Measurements from ENCODE around the gene MAPT. TPM values are rescaled to one million over a fixed set of nuclear protein-coding genes. Genes with fewer than 3 reads are reported as not detected.

The MAPT gene
- total RNA-seq, 4 donors from 2014 or later = 70.3 to 120 (median 82.8) TPM

GRCh38 chr17:45980855-45981254, 86.5 kb downstream of the MAPT start:
- Histone ChIP-seq H3K36me3 (no peaks in the 10 kb centered on the region), H3K9me3 (no peaks in the 10 kb centered on the region), H3K27ac (no peak overlapping the region), H3K4me1 (peaks cover 20 to 21% of the 10 kb centered on the region in 2 donors), H3K27me3 (no peaks in the 10 kb centered on the region), H3K4me3 (no peak overlapping the region)
- TF ChIP-seq CTCF (IDR thresholded peaks at IDR 0.05 in 4 of 5, conservative IDR thresholded peaks at IDR 0.05 in 1 of 5) (no peak), POLR2A (IDR thresholded peaks at IDR 0.05) (no peak)
- DNase-seq = no peak
- ATAC-seq = no peak
- intact Hi-C loops (cut with DNase I; ENCODE audit: low total_unique reads) = no loop called here
- in situ Hi-C loops (cut with MboI; ENCODE audit: low sequenced_read_pairs in 4 of 4) = no loop called here

- no peak for ATAC-seq
- Histone ChIP-seq H3K4me1 (peaks cover 16 to 20% of the 10 kb centered on the region in 2 donors), H3K36me3 (no peaks in the 10 kb centered on the region), H3K27ac (no peak overlapping the region), H3K27me3 (no peaks in the 10 kb centered on the region), H3K4me3 (no peak overlapping the region), H3K9me3 (no peaks in the 10 kb centered on the region)
- DNase-seq = no peak
- intact Hi-C loops (cut with DNase I; ENCODE audit: low total_unique reads) = no loop called here
- TF ChIP-seq POLR2A (IDR thresholded peaks at IDR 0.05) (no peak), CTCF (IDR thresholded peaks at IDR 0.05 in 4 of 5, conservative IDR thresholded peaks at IDR 0.05 in 1 of 5) (no peak)
- in situ Hi-C loops (cut with MboI; ENCODE audit: low sequenced_read_pairs in 4 of 4) = no loop called here
These were observed 87.0 kb downstream of the MAPT start for GRCh38 chr17:45981306-45981705.

GRCh38 chr17:45982791-45983613, 88.6 kb downstream of the MAPT start:
- intact Hi-C loops (cut with DNase I; ENCODE audit: low total_unique reads) = no loop called here
- Histone ChIP-seq H3K27me3 (no peaks in the 10 kb centered on the region), H3K9me3 (no peaks in the 10 kb centered on the region), H3K36me3 (no peaks in the 10 kb centered on the region), H3K4me3 (no peak overlapping the region), H3K27ac (no peak overlapping the region), H3K4me1 (peaks cover 0 to 5% of the 10 kb centered on the region in 2 donors)
- no peak for DNase-seq
- no peak for TF ChIP-seq POLR2A (IDR thresholded peaks at IDR 0.05)
- no peak for TF ChIP-seq CTCF (IDR thresholded peaks at IDR 0.05 in 4 of 5, conservative IDR thresholded peaks at IDR 0.05 in 1 of 5)
- in situ Hi-C loops (cut with MboI; ENCODE audit: low sequenced_read_pairs in 4 of 4) = no loop called here
- ATAC-seq = no peak

GRCh38 chr17:45983614-45984310, 89.4 kb downstream of the MAPT start:
- in situ Hi-C loops (cut with MboI; ENCODE audit: low sequenced_read_pairs in 4 of 4) = no loop called here
- DNase-seq (no peak), ATAC-seq (no peak)
- no peaks in the 10 kb centered on the region for H3K27me3 ChIP-seq
- intact Hi-C loops (cut with DNase I; ENCODE audit: low total_unique reads) = no loop called here
- TF ChIP-seq POLR2A (IDR thresholded peaks at IDR 0.05) = no peak
- H3K9me3 ChIP-seq = no peaks in the 10 kb centered on the region
- no peaks in the 10 kb centered on the region for H3K36me3 ChIP-seq
- H3K4me1 ChIP-seq = no peaks in the 10 kb centered on the region
- H3K4me3 ChIP-seq = no peak overlapping the region
- no peak overlapping the region for H3K27ac ChIP-seq

GRCh38 chr17:45984368-45984767, 90.0 kb downstream of the MAPT start:
- in situ Hi-C loops (cut with MboI; ENCODE audit: low sequenced_read_pairs in 4 of 4) = no loop called here
- H3K27me3 ChIP-seq = no peaks in the 10 kb centered on the region
- H3K27ac ChIP-seq = no peak overlapping the region
- no peaks in the 10 kb centered on the region for H3K4me1 ChIP-seq
- no peaks in the 10 kb centered on the region for H3K9me3 ChIP-seq
- intact Hi-C loops (cut with DNase I; ENCODE audit: low total_unique reads) = no loop called here
- DNase-seq = no peak
- ATAC-seq = no peak
- no peaks in the 10 kb centered on the region for H3K36me3 ChIP-seq
- TF ChIP-seq POLR2A (IDR thresholded peaks at IDR 0.05) (no peak), CTCF (IDR thresholded peaks at IDR 0.05 in 4 of 5, conservative IDR thresholded peaks at IDR 0.05 in 1 of 5) (no peak)
- H3K4me3 ChIP-seq = no peak overlapping the region
